Hepatocyte (in vitro differentiated cells): ENCODE data around the gene ZFP36. TPM values are rescaled to one million over a fixed set of nuclear protein-coding genes. Genes with fewer than 3 reads are reported as not detected.

Source experiments
- DNase-seq: peaks from one replicate; pipeline ENCODE4 v3.0.0-alpha.2; 2016; ENCODE audit warnings: low spot score
- H2AFZ ChIP-seq: fragments of 200-600 bp; sonication (generic); 2 replicates; pipeline ENCODE4 v1.6.0; 2016; ENCODE audit warnings: antibody characterized with exemption, mild to moderate bottlenecking
- H3K27ac ChIP-seq: fragments of 200-600 bp; sonication (generic); 2 replicates; pipeline ENCODE4 v1.5.1; 2016; ENCODE audit warnings: mild to moderate bottlenecking
- H3K27me3 ChIP-seq: fragments of 200-600 bp; sonication (generic); 2 replicates; pipeline ENCODE4 v1.6.1; 2016
- H3K36me3 ChIP-seq: fragments of 200-600 bp; sonication (generic); replicated peaks from 2 replicates; pipeline ENCODE4 v1.5.1; 2016; ENCODE audit warnings: low read depth; ENCODE audit not compliant: insufficient read depth
- H3K4me1 ChIP-seq: fragments of 200-600 bp; sonication (generic); 2 replicates; pipeline ENCODE4 v1.5.1; 2016; ENCODE audit warnings: mild to moderate bottlenecking, moderate library complexity; ENCODE audit not compliant: insufficient read depth
- H3K4me2 ChIP-seq: fragments of 200-600 bp; sonication (generic); 2 replicates; pipeline ENCODE4 v1.6.0; 2016
- H3K4me3 ChIP-seq: fragments of 200-600 bp; sonication (generic); 2 replicates; pipeline ENCODE4 v1.5.1; 2016; ENCODE audit warnings: mild to moderate bottlenecking
- H3K79me2 ChIP-seq: fragments of 200-600 bp; sonication (generic); 2 replicates; pipeline ENCODE4 v1.6.0; 2017; ENCODE audit warnings: mild to moderate bottlenecking
- H3K9me2 ChIP-seq: fragments of 200-600 bp; sonication (generic); replicated peaks from 2 replicates; pipeline ENCODE4 v1.6.0; 2017; ENCODE audit warnings: mild to moderate bottlenecking; ENCODE audit not compliant: insufficient read depth
- H3K9me3 ChIP-seq: fragments of 200-600 bp; sonication (generic); 2 replicates; pipeline ENCODE4 v1.5.1; 2016; ENCODE audit warnings: low read depth, mild to moderate bottlenecking
- H4K20me1 ChIP-seq: fragments of 200-600 bp; sonication (generic); 2 replicates; pipeline ENCODE4 v1.6.0; 2016; ENCODE audit warnings: mild to moderate bottlenecking; ENCODE audit not compliant: insufficient read depth, poor library complexity, severe bottlenecking
- EZH2 ChIP-seq: fragments of 200-600 bp; sonication (generic); IDR thresholded peaks from 2 replicates; pipeline ENCODE4 v1.6.1; 2016; ENCODE audit warnings: antibody characterized with exemption, mild to moderate bottlenecking, borderline replicate concordance
- EZH2phosphoT487 ChIP-seq: fragments of 200-600 bp; sonication (generic); IDR thresholded peaks from one replicate; pipeline ENCODE4 v1.6.1; 2018; ENCODE audit warnings: antibody characterized with exemption, mild to moderate bottlenecking, low read depth, moderate library complexity; ENCODE audit not compliant: unreplicated experiment, severe bottlenecking
- WGBS: methylation state at CpG from one replicate; pipeline ENCODE4 v1.1.6; 2016; ENCODE audit warnings: low lambda C conversion rate; ENCODE audit errors: missing lambda C conversion rate; 5-methylcytosine and 5-hydroxymethylcytosine counted together
- polyA plus RNA-seq: library from polyadenylated mRNA; unstranded; fragments of >200 nt; fragmentation: Nextera tagmentation; extraction: Ambion mirVana; gene quantifications from 2 replicates; pipeline ENCODE4 v1.2.1, GENCODE V29; 2016
- total RNA-seq: library from RNA; depleted of rRNA; stranded (reverse); fragments of >200 nt; gene quantifications from 2 replicates; pipeline ENCODE4 v1.2.3, GENCODE V29; 2014
- TF ChIP-seq, protein P1 (sequence below): fragments of 200-600 bp; sonication (generic); IDR thresholded peaks from 2 replicates; pipeline ENCODE4 v1.5.1; 2016; ENCODE audit warnings: antibody characterized with exemption, mild to moderate bottlenecking; ENCODE audit not compliant: poor library complexity

ZFP36 gene
- total and polyA plus RNA-seq, 2 experiments from 2014 or later = 95.8 to 1,034 TPM

DNA sequence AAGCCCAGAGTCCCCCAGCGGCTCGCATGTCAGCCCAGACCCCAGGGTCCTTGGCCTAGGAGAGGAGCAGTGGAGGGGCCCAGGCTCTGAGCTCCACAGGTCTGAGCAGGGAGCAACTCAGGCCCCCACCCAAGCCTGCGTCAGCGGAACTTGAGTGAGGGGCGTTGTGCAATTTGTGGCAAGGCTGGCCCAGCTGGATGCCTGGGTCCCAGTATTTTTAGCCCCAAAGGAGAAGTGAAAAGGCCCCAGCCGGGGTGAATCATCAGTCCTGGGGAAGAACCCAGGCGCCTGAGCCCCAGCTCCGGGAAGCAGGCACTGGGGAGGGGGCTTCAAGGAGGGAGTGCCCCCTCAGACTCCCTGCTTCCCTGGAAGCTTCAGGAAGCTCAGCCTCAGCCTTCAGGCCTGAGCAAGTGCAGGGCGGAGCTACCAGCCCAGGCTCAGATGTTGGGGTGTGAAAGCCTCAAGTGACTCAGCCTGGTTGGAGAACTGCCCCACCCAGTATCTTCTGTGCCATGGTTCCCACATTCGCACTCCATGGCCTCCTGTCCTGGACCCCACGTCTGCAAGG is 8.3 kb upstream of the ZFP36 start:
- H3K4me2 ChIP-seq = peak overlapping the region; percentile 64
- DNase-seq = peak; percentile 82
- peaks cover 7% of the 10 kb centered on the region for H3K79me2 ChIP-seq
- TF ChIP-seq EZH2phosphoT487 (no peak), EZH2 (no peak)
- TF ChIP-seq, protein P1, sequence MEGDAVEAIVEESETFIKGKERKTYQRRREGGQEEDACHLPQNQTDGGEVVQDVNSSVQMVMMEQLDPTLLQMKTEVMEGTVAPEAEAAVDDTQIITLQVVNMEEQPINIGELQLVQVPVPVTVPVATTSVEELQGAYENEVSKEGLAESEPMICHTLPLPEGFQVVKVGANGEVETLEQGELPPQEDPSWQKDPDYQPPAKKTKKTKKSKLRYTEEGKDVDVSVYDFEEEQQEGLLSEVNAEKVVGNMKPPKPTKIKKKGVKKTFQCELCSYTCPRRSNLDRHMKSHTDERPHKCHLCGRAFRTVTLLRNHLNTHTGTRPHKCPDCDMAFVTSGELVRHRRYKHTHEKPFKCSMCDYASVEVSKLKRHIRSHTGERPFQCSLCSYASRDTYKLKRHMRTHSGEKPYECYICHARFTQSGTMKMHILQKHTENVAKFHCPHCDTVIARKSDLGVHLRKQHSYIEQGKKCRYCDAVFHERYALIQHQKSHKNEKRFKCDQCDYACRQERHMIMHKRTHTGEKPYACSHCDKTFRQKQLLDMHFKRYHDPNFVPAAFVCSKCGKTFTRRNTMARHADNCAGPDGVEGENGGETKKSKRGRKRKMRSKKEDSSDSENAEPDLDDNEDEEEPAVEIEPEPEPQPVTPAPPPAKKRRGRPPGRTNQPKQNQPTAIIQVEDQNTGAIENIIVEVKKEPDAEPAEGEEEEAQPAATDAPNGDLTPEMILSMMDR = no peak
- H3K9me3 ChIP-seq = no peaks in the 10 kb centered on the region
- no peaks in the 10 kb centered on the region for H3K9me2 ChIP-seq
- no peaks in the 10 kb centered on the region for H4K20me1 ChIP-seq
- 80% methylated on average over 11 of the region's 11 CpGs for WGBS
- peaks cover 38% of the 10 kb centered on the region for H3K4me1 ChIP-seq
- H3K4me3 ChIP-seq = no peak overlapping the region
- no peaks in the 10 kb centered on the region for H3K36me3 ChIP-seq
- no peak overlapping the region for H2AFZ ChIP-seq
- H3K27ac ChIP-seq = peak overlapping the region; percentile 100
- no peaks in the 10 kb centered on the region for H3K27me3 ChIP-seq

DNA sequence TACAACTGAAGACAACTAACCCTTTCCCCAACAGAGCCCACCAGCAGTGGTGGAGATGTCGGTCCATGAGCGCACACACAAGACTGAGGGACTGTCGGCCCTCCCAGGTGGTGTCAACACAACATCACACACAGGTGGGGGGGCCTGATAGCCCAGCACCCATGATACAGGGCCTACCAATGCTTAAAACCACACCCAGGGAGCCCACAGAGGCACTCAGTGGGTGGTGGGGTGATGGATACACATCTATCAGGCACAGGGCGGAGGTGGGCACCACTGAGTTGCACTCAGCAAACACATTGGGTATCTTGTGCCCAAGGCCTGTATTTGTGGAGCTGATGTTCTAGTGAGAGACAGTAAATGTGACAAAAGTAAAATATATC is 7.0 kb upstream of the ZFP36 start:
- no peaks in the 10 kb centered on the region for H3K9me3 ChIP-seq
- peak overlapping the region; percentile 100 for H3K27ac ChIP-seq
- 96% methylated on average over 4 of the region's 4 CpGs for WGBS
- no peaks in the 10 kb centered on the region for H3K36me3 ChIP-seq
- peaks cover 2% of the 10 kb centered on the region for H3K79me2 ChIP-seq
- DNase-seq = no peak
- no peak overlapping the region for H2AFZ ChIP-seq
- TF ChIP-seq EZH2phosphoT487 (no peak), EZH2 (no peak)
- TF ChIP-seq, protein P1 = no peak
- H3K4me3 ChIP-seq = no peak overlapping the region
- H3K4me1 ChIP-seq = peaks cover 45% of the 10 kb centered on the region
- H3K9me2 ChIP-seq = no peaks in the 10 kb centered on the region
- H4K20me1 ChIP-seq = no peaks in the 10 kb centered on the region
- H3K27me3 ChIP-seq = no peaks in the 10 kb centered on the region
- no peak overlapping the region for H3K4me2 ChIP-seq

DNA sequence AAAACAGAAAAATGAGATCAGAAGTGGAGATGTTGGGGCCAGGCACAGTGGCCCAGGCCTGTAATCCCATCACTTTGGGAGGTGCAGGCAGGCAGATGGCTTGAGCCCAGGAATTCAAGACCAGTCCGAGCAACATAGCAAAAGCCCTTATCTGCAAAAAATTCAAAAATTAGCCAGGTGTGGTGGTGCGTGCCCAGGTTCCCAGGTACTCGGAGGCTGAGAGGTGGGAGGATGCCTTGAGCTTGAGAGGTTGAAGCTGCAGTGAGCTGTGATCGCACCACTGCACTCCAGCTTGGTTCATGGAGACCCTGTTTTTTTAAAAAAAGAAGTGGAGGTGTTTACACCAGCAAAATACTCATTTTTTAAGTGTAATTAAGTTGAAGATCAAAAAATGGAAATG is 6.6 kb upstream of the ZFP36 start:
- peaks cover 45% of the 10 kb centered on the region for H3K4me1 ChIP-seq
- no peaks in the 10 kb centered on the region for H3K9me2 ChIP-seq
- H3K36me3 ChIP-seq = no peaks in the 10 kb centered on the region
- H3K9me3 ChIP-seq = no peaks in the 10 kb centered on the region
- DNase-seq = no peak
- TF ChIP-seq, protein P1 = no peak
- TF ChIP-seq EZH2phosphoT487 (no peak), EZH2 (no peak)
- no peak overlapping the region for H2AFZ ChIP-seq
- no peaks in the 10 kb centered on the region for H3K27me3 ChIP-seq
- peaks cover 5% of the 10 kb centered on the region for H3K79me2 ChIP-seq
- 89% methylated on average over 4 of the region's 4 CpGs for WGBS
- H3K4me2 ChIP-seq = no peak overlapping the region
- no peak overlapping the region for H3K4me3 ChIP-seq
- no peaks in the 10 kb centered on the region for H4K20me1 ChIP-seq
- H3K27ac ChIP-seq = peak overlapping the region; percentile 100

DNA sequence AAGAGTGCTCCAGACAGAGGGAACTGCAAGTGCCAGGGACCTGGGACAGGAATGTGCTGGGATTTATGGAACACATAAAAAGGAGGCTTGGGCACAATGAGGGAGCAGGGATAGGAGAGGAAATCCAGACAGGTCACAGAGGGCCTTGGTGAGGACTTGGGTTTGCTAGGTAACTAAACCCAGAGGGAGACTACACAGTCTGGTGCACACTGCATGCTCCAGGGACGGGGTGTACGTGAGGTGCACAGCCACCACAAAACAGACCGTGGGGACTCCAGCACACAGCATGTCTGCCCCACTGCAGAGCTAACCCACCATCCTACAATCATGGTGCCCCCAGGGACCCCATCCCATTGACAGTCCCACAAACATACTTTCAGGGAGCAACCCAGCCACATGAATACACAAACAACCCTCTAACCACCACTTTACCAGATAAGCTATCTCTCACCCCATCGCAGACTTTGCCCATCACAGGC is 5.5 kb upstream of the ZFP36 start:
- Histone ChIP-seq H2AFZ (no peak overlapping the region), H3K9me3 (no peaks in the 10 kb centered on the region), H3K27ac (peak overlapping the region; percentile 100), H3K4me2 (peak overlapping the region; percentile 57), H3K9me2 (no peaks in the 10 kb centered on the region), H4K20me1 (no peaks in the 10 kb centered on the region), H3K36me3 (no peaks in the 10 kb centered on the region), H3K4me3 (no peak overlapping the region), H3K4me1 (peaks cover 54% of the 10 kb centered on the region), H3K79me2 (peaks cover 15% of the 10 kb centered on the region), H3K27me3 (no peaks in the 10 kb centered on the region)
- TF ChIP-seq, protein P1 = no peak
- TF ChIP-seq EZH2phosphoT487 = no peak
- peak; percentile 33 for DNase-seq
- 35% methylated on average over 4 of the region's 4 CpGs for WGBS
